ENCODE results near the gene LMO7.

LMO7 gene

GRCh38 chr13:75801388-75801945 is 165.3 kb downstream of the LMO7 start:
- DNase-seq (ENCODE audit: low read depth), result no peak
- no peak overlapping the region for H3K4me3 ChIP-seq (ENCODE audit: low read depth, low read length)
- TF ChIP-seq CTCF (conservative IDR thresholded peaks at IDR 0.05; ENCODE audit: low read depth, low read length), result no peak

- H3K4me3 ChIP-seq (ENCODE audit: low read depth, low read length), result no peak overlapping the region
- TF ChIP-seq CTCF (conservative IDR thresholded peaks at IDR 0.05; ENCODE audit: low read depth, low read length), result no peak
- no peak for DNase-seq (ENCODE audit: low read depth)
Observed at GRCh38 chr13:75802161-75802560, 166.0 kb downstream of the LMO7 start.

- DNase-seq (ENCODE audit: low read depth), result no peak
- no peak overlapping the region for H3K4me3 ChIP-seq (ENCODE audit: low read depth, low read length)
- no peak for TF ChIP-seq CTCF (conservative IDR thresholded peaks at IDR 0.05; ENCODE audit: low read depth, low read length)
Observed at GRCh38 chr13:75803164-75803611, 167.1 kb downstream of the LMO7 start.

- no peak for DNase-seq (ENCODE audit: low read depth)
- TF ChIP-seq CTCF (conservative IDR thresholded peaks at IDR 0.05; ENCODE audit: low read depth, low read length), result no peak
- H3K4me3 ChIP-seq (ENCODE audit: low read depth, low read length), result no peak overlapping the region
Observed at GRCh38 chr13:75804054-75804453, 167.9 kb downstream of the LMO7 start.

- no peak for TF ChIP-seq CTCF (conservative IDR thresholded peaks at IDR 0.05; ENCODE audit: low read depth, low read length)
- no peak overlapping the region for H3K4me3 ChIP-seq (ENCODE audit: low read depth, low read length)
- no peak for DNase-seq (ENCODE audit: low read depth)
Observed at GRCh38 chr13:75804605-75805004, 168.5 kb downstream of the LMO7 start.

GRCh38 chr13:75806117-75806516 is 170.0 kb downstream of the LMO7 start:
- no peak for DNase-seq (ENCODE audit: low read depth)
- no peak for TF ChIP-seq CTCF (conservative IDR thresholded peaks at IDR 0.05; ENCODE audit: low read depth, low read length)

GRCh38 chr13:75811361-75811760 is 175.2 kb downstream of the LMO7 start:
- H3K4me3 ChIP-seq (ENCODE audit: low read depth, low read length), result no peak overlapping the region
- TF ChIP-seq CTCF (conservative IDR thresholded peaks at IDR 0.05; ENCODE audit: low read depth, low read length), result no peak
- DNase-seq (ENCODE audit: low read depth), result no peak

More at GRCh38 chr13:75806117-75806516, 170.0 kb downstream of the LMO7 start:
- no peak overlapping the region for H3K4me3 ChIP-seq (ENCODE audit: low read depth, low read length)
